IPS DF 6.9 (cell line): ENCODE data around the gene FYTTD1.
"Not testable (repeated sequence)": the region's sequence is repeated elsewhere in the genome, so short reads cannot be mapped to it uniquely, and the experiment has no call there.

Source experiments
- DNase-seq: peaks from one replicate; pipeline ENCODE4 v3.0.0-alpha.2; 2013; ENCODE audit warnings: low read depth, low spot score
- H3K27ac ChIP-seq: one replicate; pipeline ENCODE4 v1.5.1; 2013; ENCODE audit warnings: low read length, control low read depth
- H3K27me3 ChIP-seq: 2 replicates; pipeline ENCODE4 v1.6.1; 2013; ENCODE audit warnings: mild to moderate bottlenecking, low read length; ENCODE audit not compliant: control insufficient read depth, insufficient read depth
- H3K36me3 ChIP-seq: 2 replicates; pipeline ENCODE4 v1.6.1; 2013; ENCODE audit warnings: low read length; ENCODE audit not compliant: control insufficient read depth, insufficient read depth
- H3K4me1 ChIP-seq: 2 replicates; pipeline ENCODE4 v1.6.1; 2013; ENCODE audit warnings: low read length; ENCODE audit not compliant: control insufficient read depth, insufficient read depth
- H3K4me3 ChIP-seq: 2 replicates; pipeline ENCODE4 v1.5.1; 2013; ENCODE audit warnings: mild to moderate bottlenecking, low read length
- H3K9me3 ChIP-seq: 2 replicates; pipeline ENCODE4 v1.6.1; 2013; ENCODE audit warnings: low read length, inconsistent platforms; ENCODE audit not compliant: control insufficient read depth, insufficient read depth
- WGBS: extraction: QIAGEN DNeasy Blood & Tissue Kit; methylation state at CpG from one replicate; pipeline ENCODE4 v1.1.7; 2013; ENCODE audit warnings: mixed read lengths, missing lambda C conversion rate; ENCODE audit not compliant: insufficient read length, insufficient coverage; 5-methylcytosine and 5-hydroxymethylcytosine counted together

FYTTD1 gene

DNA sequence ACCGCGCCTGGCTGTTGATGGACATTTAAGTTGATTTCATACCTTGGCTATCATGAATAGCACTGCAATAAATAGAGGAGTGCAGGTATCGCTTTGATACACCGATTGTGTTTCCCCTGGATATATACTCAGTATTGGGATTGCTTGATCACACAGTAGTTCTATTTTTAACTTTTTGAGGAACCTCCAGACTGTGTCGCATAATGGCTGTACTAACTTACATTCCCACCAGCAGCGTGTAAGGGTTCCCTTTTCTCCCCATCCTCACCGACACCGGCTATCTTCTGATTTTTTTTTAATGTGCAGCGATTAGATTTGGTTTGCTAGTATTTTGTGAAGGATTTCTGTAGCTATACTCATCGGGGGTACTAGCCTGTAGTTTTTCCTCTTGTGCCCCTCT, 29.0 kb upstream of the FYTTD1 start:
- peaks cover under 1% of the 10 kb centered on the region; the same call in 1 of the 2 replicates for H3K4me1 ChIP-seq
- no peaks in the 10 kb centered on the region for H3K9me3 ChIP-seq
- no peak for DNase-seq
- no peaks in the 10 kb centered on the region for H3K27me3 ChIP-seq
- H3K27ac ChIP-seq, result no peak overlapping the region
- no CpG with 5 or more reads among the region's 10 CpGs for WGBS
- no peak overlapping the region for H3K4me3 ChIP-seq
- no peaks in the 10 kb centered on the region for H3K36me3 ChIP-seq

DNA sequence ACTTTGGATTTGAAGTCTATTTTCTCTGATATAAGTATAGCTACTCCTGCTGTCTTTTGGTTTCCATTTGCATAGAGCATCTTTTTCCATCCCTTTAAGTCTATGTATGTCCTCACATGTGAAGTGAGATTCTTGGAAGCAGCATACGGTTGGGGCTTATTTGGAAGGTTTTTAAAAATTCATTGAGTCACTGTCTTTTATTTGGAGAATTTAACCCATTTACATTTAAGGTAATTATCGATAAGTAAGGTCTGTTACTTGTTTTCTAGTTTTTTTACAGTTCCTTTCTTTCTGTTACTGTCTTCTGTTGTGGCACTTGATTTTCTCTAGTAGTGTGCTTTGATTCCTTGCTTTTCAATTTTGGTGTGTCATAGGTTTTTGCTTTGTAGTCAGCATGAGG, 26.9 kb upstream of the FYTTD1 start:
- Histone ChIP-seq H3K9me3 (no peaks in the 10 kb centered on the region), H3K4me1 (peaks cover 2% of the 10 kb centered on the region; the same call in 1 of the 2 replicates), H3K27me3 (no peaks in the 10 kb centered on the region), H3K36me3 (no peaks in the 10 kb centered on the region), H3K27ac (no peak overlapping the region), H3K4me3 (no peak overlapping the region)
- no peak for DNase-seq
- no CpG with 5 or more reads among the region's 2 CpGs for WGBS

DNA sequence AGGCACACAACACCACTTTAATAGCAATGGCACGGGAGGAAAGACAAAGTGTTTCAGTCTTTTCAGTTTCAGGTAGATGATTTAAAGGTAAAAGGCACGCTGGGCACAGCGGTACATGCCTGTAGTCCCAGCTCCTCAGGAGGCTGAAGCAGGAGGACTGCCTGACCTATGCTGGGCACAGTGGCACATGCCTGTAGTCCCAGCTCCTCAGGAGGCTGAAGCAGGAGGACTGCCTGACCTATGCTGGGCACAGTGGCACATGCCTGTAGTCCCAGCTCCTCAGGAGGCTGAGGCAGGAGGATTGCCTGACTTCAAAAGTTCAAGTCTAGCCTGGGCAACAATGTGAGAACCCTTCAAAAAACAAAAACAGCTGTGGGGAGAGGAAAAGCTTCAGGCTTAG, 21.8 kb upstream of the FYTTD1 start:
- not testable (repeated sequence) for DNase-seq, H3K9me3 ChIP-seq, H3K36me3 ChIP-seq, H3K4me3 ChIP-seq, H3K27me3 ChIP-seq, H3K27ac ChIP-seq, H3K4me1 ChIP-seq
- no CpG with 5 or more reads among the region's 3 CpGs for WGBS

DNA sequence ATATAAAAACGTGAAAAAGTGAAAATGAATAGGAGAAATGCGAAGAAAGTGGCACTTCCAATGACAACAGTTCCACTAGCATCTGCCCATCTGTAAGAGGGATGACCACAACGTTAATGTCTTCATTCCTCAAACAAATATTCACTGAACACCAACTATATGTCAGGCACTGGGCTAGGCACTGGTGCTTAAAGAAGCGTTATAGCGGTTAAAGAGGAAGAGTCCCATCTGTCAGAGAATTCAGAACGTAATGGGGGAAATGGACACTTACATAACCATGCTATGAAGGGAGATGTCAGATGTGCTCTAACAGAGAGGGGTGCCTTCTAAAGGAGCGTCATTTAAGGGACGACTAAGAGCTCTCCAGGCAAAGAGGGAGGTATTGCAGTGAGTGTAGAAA, 21.2 kb upstream of the FYTTD1 start:
- Histone ChIP-seq H3K4me3 (no peak overlapping the region), H3K27ac (no peak overlapping the region), H3K36me3 (no peaks in the 10 kb centered on the region), H3K4me1 (peaks cover 2% of the 10 kb centered on the region; the same call in 1 of the 2 replicates), H3K27me3 (no peaks in the 10 kb centered on the region), H3K9me3 (no peaks in the 10 kb centered on the region)
- WGBS, result 100% methylated on average over 2 of the region's 8 CpGs
- no peak for DNase-seq

DNA sequence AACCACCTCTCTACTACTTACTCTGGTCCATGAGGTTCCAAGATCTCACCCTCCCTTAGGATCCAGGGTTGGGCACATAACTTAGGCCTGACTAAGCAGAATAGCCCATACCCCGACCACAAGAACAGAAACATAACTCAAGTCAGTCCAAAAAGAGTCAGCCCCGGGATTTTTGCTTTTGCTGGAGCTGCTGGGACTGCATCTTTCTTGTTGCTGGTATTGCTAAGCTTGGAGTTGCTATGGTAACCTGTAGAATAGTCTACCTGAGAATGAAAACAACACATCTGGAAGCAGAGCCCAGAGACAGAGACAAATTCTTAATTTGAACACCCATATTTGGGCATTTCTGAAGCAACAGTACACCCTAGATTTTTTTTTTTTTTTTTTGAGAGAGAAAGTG, 19.5 kb upstream of the FYTTD1 start:
- no peak for DNase-seq
- no CpG with 5 or more reads among the region's 2 CpGs for WGBS
- peaks cover 2% of the 10 kb centered on the region; the same call in 1 of the 2 replicates for H3K4me1 ChIP-seq
- H3K27ac ChIP-seq, result no peak overlapping the region
- H3K9me3 ChIP-seq, result no peaks in the 10 kb centered on the region
- H3K4me3 ChIP-seq, result no peak overlapping the region
- no peaks in the 10 kb centered on the region for H3K27me3 ChIP-seq
- H3K36me3 ChIP-seq, result no peaks in the 10 kb centered on the region

DNA sequence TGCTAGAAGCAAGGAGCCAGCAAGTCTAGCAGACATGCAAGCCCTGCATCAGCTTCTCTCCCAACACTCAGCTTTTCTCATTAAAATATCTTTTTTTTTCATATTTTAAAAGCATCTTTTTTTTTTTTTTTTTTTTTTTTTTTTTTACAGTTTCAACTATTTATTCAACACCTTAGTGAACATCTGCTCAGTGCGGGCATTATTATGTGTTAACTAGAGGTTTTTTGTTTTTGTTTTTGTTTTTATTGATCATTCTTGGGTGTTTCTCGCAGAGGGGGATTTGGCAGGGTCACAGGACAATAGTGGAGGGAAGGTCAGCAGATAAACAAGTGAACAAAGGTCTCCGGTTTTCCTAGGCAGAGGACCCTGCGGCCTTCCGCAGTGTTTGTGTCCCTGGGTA, 18.9 kb upstream of the FYTTD1 start:
- H3K4me1 ChIP-seq, H3K27me3 ChIP-seq, DNase-seq, H3K27ac ChIP-seq, H3K9me3 ChIP-seq, H3K4me3 ChIP-seq, H3K36me3 ChIP-seq: not testable (repeated sequence)
- WGBS, result no CpG with 5 or more reads among the region's 5 CpGs

DNA sequence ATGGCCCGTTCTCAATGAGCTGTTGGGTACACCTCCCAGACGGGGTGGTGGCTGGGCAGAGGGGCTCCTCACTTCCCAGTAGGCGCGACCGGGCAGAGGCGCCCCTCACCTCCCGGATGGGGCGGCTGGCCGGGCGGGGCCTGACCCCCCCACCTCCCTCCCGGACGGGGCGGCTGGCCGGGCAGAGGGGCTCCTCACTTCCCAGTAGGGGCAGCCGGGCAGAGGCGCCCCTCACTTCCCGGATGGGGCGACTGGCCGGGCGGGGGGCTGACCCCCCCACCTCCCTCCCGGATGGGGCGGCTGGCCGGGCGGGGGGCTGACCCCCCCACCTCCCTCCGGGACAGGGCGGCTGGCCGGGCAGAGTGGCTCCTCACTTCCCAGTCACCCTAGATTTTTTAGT, 18.2 kb upstream of the FYTTD1 start:
- not testable (repeated sequence) for H3K27me3 ChIP-seq, H3K4me1 ChIP-seq, H3K4me3 ChIP-seq, H3K9me3 ChIP-seq, H3K36me3 ChIP-seq, H3K27ac ChIP-seq, DNase-seq
- WGBS, result no CpG with 5 or more reads among the region's 27 CpGs

DNA sequence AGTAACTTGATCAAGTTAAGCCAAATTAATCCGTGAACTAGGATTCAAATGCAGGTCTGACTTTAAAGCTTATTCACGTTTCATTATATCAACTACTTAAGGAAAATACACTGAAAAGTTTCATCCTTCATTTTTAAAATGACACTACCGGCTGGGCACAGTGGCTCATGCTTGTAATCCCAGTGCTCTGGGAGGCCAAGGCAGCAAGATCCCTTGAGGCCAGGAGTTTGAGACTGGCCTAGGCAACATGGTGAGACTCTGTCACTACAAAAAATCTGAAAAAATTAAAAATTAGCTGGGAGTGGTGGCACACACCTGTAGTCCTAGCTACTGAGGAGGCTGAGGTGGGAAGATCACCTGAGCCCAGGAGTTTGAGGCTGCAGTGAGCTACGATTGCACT, 16.6 kb upstream of the FYTTD1 start:
- H3K4me1 ChIP-seq, result 0 out of 2 replicates have a peak, but pooled peaks cover 2% of the 10 kb centered on the region
- DNase-seq, result no peak
- no peaks in the 10 kb centered on the region for H3K36me3 ChIP-seq
- no peak overlapping the region for H3K27ac ChIP-seq
- no peaks in the 10 kb centered on the region for H3K27me3 ChIP-seq
- WGBS, result no CpG with 5 or more reads among the region's 4 CpGs
- H3K4me3 ChIP-seq, result no peak overlapping the region
- no peaks in the 10 kb centered on the region for H3K9me3 ChIP-seq

DNA sequence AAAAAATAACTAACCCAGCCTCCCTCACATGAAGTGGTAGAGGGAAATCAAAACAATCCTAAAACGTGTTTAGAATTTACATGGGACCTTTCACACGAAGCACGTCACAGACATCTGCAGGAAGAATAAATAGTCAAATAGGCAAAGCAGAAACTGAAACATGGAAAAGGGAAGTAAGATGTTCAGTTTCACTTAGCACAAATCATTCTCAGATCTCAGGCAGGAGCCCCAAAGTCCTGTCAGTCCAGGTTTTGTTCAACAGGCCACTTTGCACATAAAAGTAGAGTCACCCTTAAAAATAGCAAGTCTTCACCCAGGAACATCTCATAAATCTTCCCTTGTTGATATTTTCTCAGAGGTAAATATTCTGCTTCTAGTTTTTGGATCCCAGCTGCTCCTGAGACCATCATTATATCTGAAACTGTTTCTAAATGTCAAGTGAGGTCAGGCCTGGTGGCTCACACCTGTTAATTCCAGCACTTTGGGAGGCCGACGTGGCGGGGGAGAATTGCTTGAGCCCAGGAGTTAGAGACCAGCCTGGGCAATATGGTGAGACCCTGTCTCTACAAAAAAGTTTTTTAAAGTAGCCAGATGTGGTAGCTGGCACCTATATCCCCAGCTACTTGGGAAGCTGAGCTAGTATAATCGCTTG, 14.9 kb upstream of the FYTTD1 start:
- Histone ChIP-seq H3K27me3 (no peaks in the 10 kb centered on the region), H3K36me3 (no peaks in the 10 kb centered on the region), H3K4me1 (0 out of 2 replicates have a peak, but pooled peaks cover 2% of the 10 kb centered on the region), H3K27ac (no peak overlapping the region), H3K4me3 (no peak overlapping the region), H3K9me3 (no peaks in the 10 kb centered on the region)
- no peak for DNase-seq
- WGBS, result no CpG with 5 or more reads among the region's 7 CpGs

DNA sequence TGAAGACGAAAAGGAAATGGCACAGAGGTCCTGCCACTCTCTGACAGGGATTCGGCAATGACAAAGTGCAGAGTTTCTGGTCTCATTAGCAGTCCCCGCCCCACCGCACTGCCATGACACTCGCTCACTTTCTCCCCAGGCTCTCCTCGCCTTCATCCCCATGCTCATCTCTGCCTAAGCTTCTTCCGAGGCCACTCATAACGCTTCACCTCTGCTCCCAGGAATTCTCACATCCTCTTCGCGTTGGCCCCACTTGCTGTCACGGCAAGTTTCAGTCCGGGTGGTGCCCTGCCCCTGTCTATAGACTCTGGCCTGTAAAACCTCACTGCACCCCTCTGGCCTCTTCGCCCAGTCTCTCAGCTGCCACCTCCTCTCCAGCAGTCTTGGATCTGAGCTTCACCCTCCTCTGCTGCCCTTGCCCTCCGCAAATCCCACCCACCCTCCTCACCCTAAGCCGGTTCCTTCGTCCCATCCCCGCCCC, 13.6 kb upstream of the FYTTD1 start:
- no peaks in the 10 kb centered on the region for H3K9me3 ChIP-seq
- H3K4me3 ChIP-seq, result peak overlapping the region; percentile 97
- 0 out of 2 replicates have a peak, but pooled peaks cover 2% of the 10 kb centered on the region for H3K4me1 ChIP-seq
- H3K27me3 ChIP-seq, result no peaks in the 10 kb centered on the region
- no peak for DNase-seq
- WGBS, result no CpG with 5 or more reads among the region's 17 CpGs
- no peak overlapping the region for H3K27ac ChIP-seq
- H3K36me3 ChIP-seq, result no peaks in the 10 kb centered on the region
